Peyer's patch (tissue), 4 donors: ENCODE measurements around the gene TOB1. TPM values are rescaled to one million over a fixed set of nuclear protein-coding genes. Genes with fewer than 3 reads are reported as not detected.

Experiments
- DNase-seq, 3 donors: peaks; one replicate each; pipeline ENCODE4 v3.0.0-alpha.2; 2017 to 2019
- H3K27ac ChIP-seq, 4 donors: fragments of 200-600 bp; sonication (generic); one replicate each; pipeline ENCODE4 v1.5.1; 2016 to 2019
- H3K27me3 ChIP-seq, 2 donors: fragments of 200-600 bp; sonication (generic); one replicate each; pipeline ENCODE4 v1.5.1; 2019
- H3K36me3 ChIP-seq, 3 donors: fragments of 200-600 bp; sonication (generic); one replicate each; pipeline ENCODE4 v1.5.1; 2016 to 2019
- H3K4me1 ChIP-seq, 4 donors: fragments of 200-600 bp; sonication (generic); one replicate each; pipeline ENCODE4 v1.5.1; 2016 to 2019
- H3K4me3 ChIP-seq, 4 donors: fragments of 200-600 bp; sonication (generic); 1 replicate in 3 of 4; 2 replicates in 1 of 4; pipeline ENCODE4 v1.5.1; 2016 to 2019; ENCODE audit warnings: mild to moderate bottlenecking in 1 of 4
- H3K9me3 ChIP-seq, 4 donors: fragments of 200-600 bp; sonication (generic); one replicate each; pipeline ENCODE4 v1.5.1; 2016 to 2019; ENCODE audit warnings: mild to moderate bottlenecking in 1 of 4
- CTCF ChIP-seq, 6 experiments: fragments of 450-650 bp in 4 of 6; fragments of 200-600 bp in 2 of 6; sonication (generic) in 1 of 6; IDR thresholded peaks; one replicate each; pipeline ENCODE4 v1.5.1; 2017 to 2019; ENCODE audit warnings: antibody characterized with exemption in 6 of 6, mild to moderate bottlenecking in 3 of 6, moderate library complexity in 1 of 6
- POLR2A ChIP-seq, 2 donors: fragments of 450-650 bp; IDR thresholded peaks; one replicate each; pipeline ENCODE4 v1.5.1; 2017; ENCODE audit warnings: antibody characterized with exemption in 2 of 2, mild to moderate bottlenecking in 2 of 2, moderate library complexity in 2 of 2
- total RNA-seq, 4 donors: library from RNA; depleted of rRNA; stranded (reverse); fragments of >200 nt; gene quantifications; one replicate each; pipeline ENCODE4 v1.1.0, GENCODE V29; 2016

Gene TOB1
- total RNA-seq, 4 donors from 2014 or later, result 38.0 to 101 (median 60.6) TPM

- H3K27me3 ChIP-seq, result no peaks in the 10 kb centered on the region
- peaks cover 0 to 4% (median 0%) of the 10 kb centered on the region in 4 donors for H3K4me1 ChIP-seq
- no peaks in the 10 kb centered on the region for H3K36me3 ChIP-seq
- DNase-seq, result no peak
- H3K4me3 ChIP-seq, result no peak overlapping the region
- H3K9me3 ChIP-seq, result no peaks in the 10 kb centered on the region
- TF ChIP-seq POLR2A (IDR thresholded peaks at IDR 0.05) (no peak), CTCF (IDR thresholded peaks at IDR 0.05) (no peak)
- no peak overlapping the region for H3K27ac ChIP-seq
These were observed 52.6 kb downstream of the TOB1 start for GRCh38 chr17:50813583-50813982.

Other genes starting within 250 kb of the TOB1 start
- gene ABCC3, start 231.5 kb downstream of the TOB1 start, total RNA-seq, result 100 to 1,000 TPM; 190 to 683 (median 305) TPM
- 10 to 100 TPM; 18.2 to 24.7 (median 21.4) TPM for gene ANKRD40, start 158.4 kb downstream of the TOB1 start, total RNA-seq
- 1,000 to 10,000 TPM in 1 of 4 donors, 100 to 1,000 TPM in 2, 10 to 100 TPM in 1; 77.2 to 1,326 (median 139) TPM for gene LUC7L3, start 146.8 kb downstream of the TOB1 start, total RNA-seq
- 100 to 1,000 TPM in 3 of 4 donors, 1 to 10 TPM in 1; 9.9 to 150 (median 139) TPM for gene ANKRD40CL, start 98.8 kb downstream of the TOB1 start, total RNA-seq
- not detected for gene WFIKKN2, start 30.8 kb downstream of the TOB1 start, total RNA-seq